Measurements from ENCODE around the gene DOCK2.

Gene DOCK2

GRCh38 chr5:170075696-170076095 is 438.6 kb downstream of the DOCK2 start:
- Histone ChIP-seq H3K27me3 (ENCODE audit: control insufficient read depth, insufficient read depth, low read length) (no peaks in the 10 kb centered on the region; the same call in 1 of the 2 replicates), H3K36me3 (ENCODE audit: control insufficient read depth, insufficient read depth, low read length) (no peaks in the 10 kb centered on the region), H3K4me3 (ENCODE audit: low read depth, low read length) (no peak overlapping the region), H3K27ac (ENCODE audit: low read depth, low read length) (no peak overlapping the region), H3K9me3 (ENCODE audit: control insufficient read depth, insufficient read depth, low read depth, low read length) (no peaks in the 10 kb centered on the region), H3K9ac (ENCODE audit: low read length) (no peak overlapping the region), H3K4me1 (ENCODE audit: control insufficient read depth, insufficient read depth, low read length) (0 out of 2 replicates have a peak, but pooled peaks cover under 1% of the 10 kb centered on the region)

- Histone ChIP-seq H3K4me1 (ENCODE audit: control insufficient read depth, insufficient read depth, low read length) (no peaks in the 10 kb centered on the region), H3K4me3 (ENCODE audit: low read depth, low read length) (no peak overlapping the region), H3K9ac (ENCODE audit: low read length) (no peak overlapping the region), H3K27ac (ENCODE audit: low read depth, low read length) (no peak overlapping the region), H3K27me3 (ENCODE audit: control insufficient read depth, insufficient read depth, low read length) (no peaks in the 10 kb centered on the region; the same call in 1 of the 2 replicates), H3K9me3 (ENCODE audit: control insufficient read depth, insufficient read depth, low read depth, low read length) (no peaks in the 10 kb centered on the region), H3K36me3 (ENCODE audit: control insufficient read depth, insufficient read depth, low read length) (no peaks in the 10 kb centered on the region)
These were observed 439.1 kb downstream of the DOCK2 start for GRCh38 chr5:170076211-170076610.

- Histone ChIP-seq H3K9me3 (ENCODE audit: control insufficient read depth, insufficient read depth, low read depth, low read length) (no peaks in the 10 kb centered on the region), H3K27ac (ENCODE audit: low read depth, low read length) (no peak overlapping the region), H3K4me1 (ENCODE audit: control insufficient read depth, insufficient read depth, low read length) (no peaks in the 10 kb centered on the region), H3K27me3 (ENCODE audit: control insufficient read depth, insufficient read depth, low read length) (no peaks in the 10 kb centered on the region; the same call in 1 of the 2 replicates), H3K36me3 (ENCODE audit: control insufficient read depth, insufficient read depth, low read length) (no peaks in the 10 kb centered on the region), H3K4me3 (ENCODE audit: low read depth, low read length) (no peak overlapping the region), H3K9ac (ENCODE audit: low read length) (no peak overlapping the region)
These were observed 439.7 kb downstream of the DOCK2 start for GRCh38 chr5:170076739-170077138.

- no peaks in the 10 kb centered on the region; the same call in 1 of the 2 replicates for H3K27me3 ChIP-seq (ENCODE audit: control insufficient read depth, insufficient read depth, low read length)
- H3K9ac ChIP-seq (ENCODE audit: low read length): no peak overlapping the region
- no peaks in the 10 kb centered on the region for H3K4me1 ChIP-seq (ENCODE audit: control insufficient read depth, insufficient read depth, low read length)
- H3K36me3 ChIP-seq (ENCODE audit: control insufficient read depth, insufficient read depth, low read length): no peaks in the 10 kb centered on the region
- no peaks in the 10 kb centered on the region for H3K9me3 ChIP-seq (ENCODE audit: control insufficient read depth, insufficient read depth, low read depth, low read length)
- no peak overlapping the region for H3K27ac ChIP-seq (ENCODE audit: low read depth, low read length)
- no peak overlapping the region for H3K4me3 ChIP-seq (ENCODE audit: low read depth, low read length)
These were observed 440.5 kb downstream of the DOCK2 start for GRCh38 chr5:170077526-170077925.

- Histone ChIP-seq H3K4me3 (ENCODE audit: low read depth, low read length) (no peak overlapping the region), H3K36me3 (ENCODE audit: control insufficient read depth, insufficient read depth, low read length) (no peaks in the 10 kb centered on the region), H3K27me3 (ENCODE audit: control insufficient read depth, insufficient read depth, low read length) (no peaks in the 10 kb centered on the region; the same call in 1 of the 2 replicates), H3K9me3 (ENCODE audit: control insufficient read depth, insufficient read depth, low read depth, low read length) (no peaks in the 10 kb centered on the region), H3K9ac (ENCODE audit: low read length) (no peak overlapping the region), H3K27ac (ENCODE audit: low read depth, low read length) (no peak overlapping the region), H3K4me1 (ENCODE audit: control insufficient read depth, insufficient read depth, low read length) (no peaks in the 10 kb centered on the region)
These were observed 441.4 kb downstream of the DOCK2 start for GRCh38 chr5:170078458-170078857.

- H3K4me3 ChIP-seq (ENCODE audit: low read depth, low read length): no peak overlapping the region
- H3K27me3 ChIP-seq (ENCODE audit: control insufficient read depth, insufficient read depth, low read length): no peaks in the 10 kb centered on the region; the same call in 1 of the 2 replicates
- H3K27ac ChIP-seq (ENCODE audit: low read depth, low read length): no peak overlapping the region
- no peaks in the 10 kb centered on the region for H3K36me3 ChIP-seq (ENCODE audit: control insufficient read depth, insufficient read depth, low read length)
- no peaks in the 10 kb centered on the region for H3K4me1 ChIP-seq (ENCODE audit: control insufficient read depth, insufficient read depth, low read length)
- H3K9me3 ChIP-seq (ENCODE audit: control insufficient read depth, insufficient read depth, low read depth, low read length): no peaks in the 10 kb centered on the region
- H3K9ac ChIP-seq (ENCODE audit: low read length): no peak overlapping the region
These were observed 441.9 kb downstream of the DOCK2 start for GRCh38 chr5:170078931-170079330.

- no peak overlapping the region for H3K4me3 ChIP-seq (ENCODE audit: low read depth, low read length)
- H3K27me3 ChIP-seq (ENCODE audit: control insufficient read depth, insufficient read depth, low read length): no peaks in the 10 kb centered on the region
- H3K27ac ChIP-seq (ENCODE audit: low read depth, low read length): no peak overlapping the region
- no peaks in the 10 kb centered on the region for H3K36me3 ChIP-seq (ENCODE audit: control insufficient read depth, insufficient read depth, low read length)
- H3K4me1 ChIP-seq (ENCODE audit: control insufficient read depth, insufficient read depth, low read length): no peaks in the 10 kb centered on the region
- no peak overlapping the region for H3K9ac ChIP-seq (ENCODE audit: low read length)
- H3K9me3 ChIP-seq (ENCODE audit: control insufficient read depth, insufficient read depth, low read depth, low read length): no peaks in the 10 kb centered on the region
These were observed 443.1 kb downstream of the DOCK2 start for GRCh38 chr5:170080217-170080616.

- no peaks in the 10 kb centered on the region for H3K36me3 ChIP-seq (ENCODE audit: control insufficient read depth, insufficient read depth, low read length)
- H3K27me3 ChIP-seq (ENCODE audit: control insufficient read depth, insufficient read depth, low read length): no peaks in the 10 kb centered on the region
- H3K4me3 ChIP-seq (ENCODE audit: low read depth, low read length): no peak overlapping the region
- no peak overlapping the region for H3K9ac ChIP-seq (ENCODE audit: low read length)
- H3K9me3 ChIP-seq (ENCODE audit: control insufficient read depth, insufficient read depth, low read depth, low read length): no peaks in the 10 kb centered on the region
- no peak overlapping the region for H3K27ac ChIP-seq (ENCODE audit: low read depth, low read length)
- no peaks in the 10 kb centered on the region for H3K4me1 ChIP-seq (ENCODE audit: control insufficient read depth, insufficient read depth, low read length)
These were observed 443.8 kb downstream of the DOCK2 start for GRCh38 chr5:170080786-170081445.

- Histone ChIP-seq H3K27ac (ENCODE audit: low read depth, low read length) (no peak overlapping the region), H3K27me3 (ENCODE audit: control insufficient read depth, insufficient read depth, low read length) (no peaks in the 10 kb centered on the region), H3K9ac (ENCODE audit: low read length) (no peak overlapping the region), H3K4me3 (ENCODE audit: low read depth, low read length) (no peak overlapping the region), H3K9me3 (ENCODE audit: control insufficient read depth, insufficient read depth, low read depth, low read length) (no peaks in the 10 kb centered on the region), H3K4me1 (ENCODE audit: control insufficient read depth, insufficient read depth, low read length) (no peaks in the 10 kb centered on the region), H3K36me3 (ENCODE audit: control insufficient read depth, insufficient read depth, low read length) (no peaks in the 10 kb centered on the region)
These were observed 444.5 kb downstream of the DOCK2 start for GRCh38 chr5:170081616-170082015.

- Histone ChIP-seq H3K36me3 (ENCODE audit: control insufficient read depth, insufficient read depth, low read length) (no peaks in the 10 kb centered on the region), H3K4me3 (ENCODE audit: low read depth, low read length) (no peak overlapping the region), H3K4me1 (ENCODE audit: control insufficient read depth, insufficient read depth, low read length) (no peaks in the 10 kb centered on the region), H3K27me3 (ENCODE audit: control insufficient read depth, insufficient read depth, low read length) (no peaks in the 10 kb centered on the region), H3K9ac (ENCODE audit: low read length) (no peak overlapping the region), H3K9me3 (ENCODE audit: control insufficient read depth, insufficient read depth, low read depth, low read length) (no peaks in the 10 kb centered on the region), H3K27ac (ENCODE audit: low read depth, low read length) (no peak overlapping the region)
These were observed 445.6 kb downstream of the DOCK2 start for GRCh38 chr5:170082701-170083100.

- no peaks in the 10 kb centered on the region for H3K27me3 ChIP-seq (ENCODE audit: control insufficient read depth, insufficient read depth, low read length)
- H3K4me1 ChIP-seq (ENCODE audit: control insufficient read depth, insufficient read depth, low read length): no peaks in the 10 kb centered on the region
- no peak overlapping the region for H3K9ac ChIP-seq (ENCODE audit: low read length)
- no peaks in the 10 kb centered on the region for H3K36me3 ChIP-seq (ENCODE audit: control insufficient read depth, insufficient read depth, low read length)
- no peak overlapping the region for H3K4me3 ChIP-seq (ENCODE audit: low read depth, low read length)
- no peak overlapping the region for H3K27ac ChIP-seq (ENCODE audit: low read depth, low read length)
- peaks cover 3% of the 10 kb centered on the region; the same call in 1 of the 2 replicates for H3K9me3 ChIP-seq (ENCODE audit: control insufficient read depth, insufficient read depth, low read depth, low read length)
These were observed 450.2 kb downstream of the DOCK2 start for GRCh38 chr5:170087168-170087817.

Data from HUES6 (cell line).